ENCODE results near the gene LIG3.

DNA sequence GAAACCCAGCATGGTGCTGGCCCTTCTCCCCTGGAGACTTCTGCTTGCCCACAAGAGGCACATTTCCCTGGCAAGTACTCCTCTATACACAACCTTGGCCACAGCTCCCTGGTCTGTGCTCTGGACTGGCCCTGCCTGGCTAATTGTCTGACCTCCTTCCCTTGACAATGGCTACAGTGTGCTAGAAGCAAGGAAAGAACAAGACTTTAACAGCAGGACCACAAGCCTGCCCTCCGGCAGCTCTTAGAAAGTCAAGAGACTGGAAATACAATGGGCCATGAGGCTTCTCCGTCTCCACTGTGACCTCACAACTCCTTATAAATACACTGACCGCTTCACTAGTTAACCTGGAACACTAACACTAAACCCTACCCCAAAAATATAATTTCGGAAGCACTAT lies 36.7 kb downstream of the LIG3 start:
- TF ChIP-seq, protein P1, sequence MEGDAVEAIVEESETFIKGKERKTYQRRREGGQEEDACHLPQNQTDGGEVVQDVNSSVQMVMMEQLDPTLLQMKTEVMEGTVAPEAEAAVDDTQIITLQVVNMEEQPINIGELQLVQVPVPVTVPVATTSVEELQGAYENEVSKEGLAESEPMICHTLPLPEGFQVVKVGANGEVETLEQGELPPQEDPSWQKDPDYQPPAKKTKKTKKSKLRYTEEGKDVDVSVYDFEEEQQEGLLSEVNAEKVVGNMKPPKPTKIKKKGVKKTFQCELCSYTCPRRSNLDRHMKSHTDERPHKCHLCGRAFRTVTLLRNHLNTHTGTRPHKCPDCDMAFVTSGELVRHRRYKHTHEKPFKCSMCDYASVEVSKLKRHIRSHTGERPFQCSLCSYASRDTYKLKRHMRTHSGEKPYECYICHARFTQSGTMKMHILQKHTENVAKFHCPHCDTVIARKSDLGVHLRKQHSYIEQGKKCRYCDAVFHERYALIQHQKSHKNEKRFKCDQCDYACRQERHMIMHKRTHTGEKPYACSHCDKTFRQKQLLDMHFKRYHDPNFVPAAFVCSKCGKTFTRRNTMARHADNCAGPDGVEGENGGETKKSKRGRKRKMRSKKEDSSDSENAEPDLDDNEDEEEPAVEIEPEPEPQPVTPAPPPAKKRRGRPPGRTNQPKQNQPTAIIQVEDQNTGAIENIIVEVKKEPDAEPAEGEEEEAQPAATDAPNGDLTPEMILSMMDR (IDR thresholded peaks at IDR 0.05; ENCODE audit: borderline replicate concordance, extremely low read depth, low read length, poor library complexity, severe bottlenecking): no peak
- TF ChIP-seq EZH2 (IDR thresholded peaks at IDR 0.05; ENCODE audit: borderline replicate concordance, low read depth, low read length, severe bottlenecking): no peak
